GM23338 (cell line): ENCODE measurements around the gene ENTPD8. TPM values are rescaled to one million over a fixed set of nuclear protein-coding genes. Genes with fewer than 3 reads are reported as not detected.

ENCODE experiments used
- ATAC-seq: fragments of 200-7000 bp; cut with Tn5 transposase; 3 replicates; pipeline ENCODE4 v1.9.1; 2020
- DNase-seq: peaks from one replicate; pipeline ENCODE4 v3.0.0-alpha.2; 2015; ENCODE audit warnings: low spot score
- H2AFZ ChIP-seq: fragments of 200-600 bp; sonication (generic); 2 replicates; pipeline ENCODE4 v1.8.0; 2016; ENCODE audit warnings: antibody characterized with exemption, mild to moderate bottlenecking, moderate library complexity
- H3F3A ChIP-seq: fragments of 200-600 bp; sonication (generic); replicated peaks from 2 replicates; pipeline ENCODE4 v1.8.0; 2017; ENCODE audit warnings: antibody characterized with exemption, mixed run types, low read depth
- H3K27ac ChIP-seq: fragments of 200-600 bp; sonication (generic); 2 replicates; pipeline ENCODE4 v1.6.1; 2016; ENCODE audit warnings: low read depth
- H3K27me3 ChIP-seq: fragments of 200-600 bp; sonication (generic); 2 replicates; pipeline ENCODE4 v1.8.0; 2016; ENCODE audit warnings: mild to moderate bottlenecking, mixed run types, moderate library complexity; ENCODE audit not compliant: insufficient read depth
- H3K36me3 ChIP-seq: fragments of 200-600 bp; sonication (generic); 2 replicates; pipeline ENCODE4 v1.8.0; 2016; ENCODE audit warnings: mild to moderate bottlenecking; ENCODE audit not compliant: insufficient read depth
- H3K4me1 ChIP-seq: fragments of 200-600 bp; sonication (generic); 2 replicates; pipeline ENCODE4 v1.8.0; 2016; ENCODE audit warnings: mild to moderate bottlenecking, moderate library complexity; ENCODE audit not compliant: insufficient read depth
- H3K4me2 ChIP-seq: fragments of 200-600 bp; sonication (generic); 2 replicates; pipeline ENCODE4 v1.7.1; 2017; ENCODE audit warnings: mixed run types
- H3K4me3 ChIP-seq: fragments of 200-600 bp; sonication (generic); 2 replicates; pipeline ENCODE4 v1.6.1; 2016; ENCODE audit warnings: mixed run types
- H3K79me2 ChIP-seq: fragments of 200-600 bp; sonication (generic); replicated peaks from 2 replicates; pipeline ENCODE4 v1.8.0; 2017; ENCODE audit warnings: mild to moderate bottlenecking; ENCODE audit not compliant: insufficient read depth
- H3K9me2 ChIP-seq: fragments of 200-600 bp; sonication (generic); 2 replicates; pipeline ENCODE4 v1.8.0; 2017; ENCODE audit not compliant: insufficient read depth
- H4K20me1 ChIP-seq: fragments of 200-600 bp; sonication (generic); replicated peaks from 2 replicates; pipeline ENCODE4 v1.8.0; 2017; ENCODE audit warnings: mild to moderate bottlenecking; ENCODE audit not compliant: insufficient read depth
- H3K27ac Mint-ChIP-seq: 2 replicates; pipeline ENCODE4 v1.8.0; 2020; ENCODE audit warnings: inconsistent platforms, mild to moderate bottlenecking, moderate library complexity, mixed read lengths
- H3K27me3 Mint-ChIP-seq: 3 replicates; pipeline ENCODE4 v1.8.0; 2022; ENCODE audit warnings: low read depth, mild to moderate bottlenecking, moderate library complexity, mixed read lengths, inconsistent platforms; ENCODE audit not compliant: insufficient read depth, poor library complexity
- H3K36me3 Mint-ChIP-seq: 3 replicates; pipeline ENCODE4 v1.8.0; 2021; ENCODE audit warnings: low read depth, mild to moderate bottlenecking, inconsistent platforms, moderate library complexity, mixed read lengths
- H3K4me1 Mint-ChIP-seq: 3 replicates; pipeline ENCODE4 v1.8.0; 2020; ENCODE audit warnings: mild to moderate bottlenecking, inconsistent platforms, mixed read lengths
- H3K4me3 Mint-ChIP-seq: 3 replicates; pipeline ENCODE4 v1.8.0; 2021; ENCODE audit warnings: moderate library complexity, mild to moderate bottlenecking, inconsistent platforms, mixed read lengths
- H3K9me3 Mint-ChIP-seq: 3 replicates; pipeline ENCODE4 v1.8.0; 2020; ENCODE audit warnings: moderate library complexity, mild to moderate bottlenecking, inconsistent platforms, mixed read lengths
- CREB1 ChIP-seq: fragments of 250-450 bp; sonication (Bioruptor Pico); IDR thresholded peaks from 2 replicates; pipeline ENCODE4 v1.5.0; 2020; ENCODE audit warnings: low read depth, mild to moderate bottlenecking, moderate library complexity
- EZH2phosphoT487 ChIP-seq: fragments of 200-600 bp; sonication (generic); IDR thresholded peaks from one replicate; pipeline ENCODE4 v1.8.1; 2018; ENCODE audit warnings: antibody characterized with exemption; ENCODE audit not compliant: unreplicated experiment
- JUNB ChIP-seq: IDR thresholded peaks from one replicate; pipeline ENCODE4 v1.6.1; 2016; ENCODE audit warnings: antibody characterized with exemption; ENCODE audit not compliant: unreplicated experiment
- POLR2AphosphoS5 ChIP-seq: IDR thresholded peaks from 2 replicates; pipeline ENCODE4 v1.6.1; 2016; ENCODE audit warnings: antibody characterized with exemption, low read depth
- polyA plus RNA-seq: library from polyadenylated mRNA; unstranded; fragments of >200 nt; fragmentation: Nextera tagmentation; extraction: Ambion mirVana; gene quantifications from 2 replicates; pipeline ENCODE4 v1.2.1, GENCODE V29; 2016
- total RNA-seq: library from RNA; depleted of rRNA; stranded (reverse); fragments of >200 nt; shearing (Covaris generic); gene quantifications from 2 replicates; pipeline ENCODE4 v1.2.3, GENCODE V29; 2014
- TF ChIP-seq, protein P1 (sequence below), 2 experiments: fragments of 200-600 bp in 1 of 2; sonication (generic) in 1 of 2; conservative IDR thresholded peaks; 2 replicates each; pipeline versions ENCODE4 v1.5.1 to v1.6.1; 2016 to 2017; ENCODE audit warnings: antibody characterized with exemption in 2 of 2, low read depth in 2 of 2, mild to moderate bottlenecking in 2 of 2, moderate library complexity in 1 of 2
- TF ChIP-seq, protein P2 (sequence below): IDR thresholded peaks from one replicate; pipeline ENCODE4 v1.6.1; 2018; ENCODE audit warnings: antibody characterized with exemption; ENCODE audit not compliant: unreplicated experiment

ENTPD8 gene
- total and polyA plus RNA-seq, 2 experiments from 2014 or later: 0.42 to 0.89 TPM

DNA sequence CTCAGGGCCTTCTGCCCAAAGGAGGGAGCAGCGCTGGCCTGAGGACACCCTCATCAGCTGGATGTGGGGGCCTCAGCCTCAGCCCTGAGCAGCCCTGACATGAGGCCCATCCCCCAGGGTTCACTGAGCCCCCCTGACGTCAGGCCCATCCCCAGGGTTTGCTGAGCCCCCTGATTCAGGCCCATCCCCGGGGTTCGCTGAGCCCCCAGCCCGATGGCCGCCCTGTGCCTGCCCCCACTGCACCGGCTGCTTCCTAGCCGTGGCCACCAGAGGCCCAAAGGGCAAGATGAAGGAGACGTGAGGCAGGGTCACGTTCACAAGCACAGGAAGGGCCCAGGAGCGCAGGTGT lies 37.4 kb upstream of the ENTPD8 start:
- no peak overlapping the region for H3K4me3 Mint-ChIP-seq
- H3K79me2 ChIP-seq: no peaks in the 10 kb centered on the region
- peaks cover 6% of the 10 kb centered on the region; the same call in 1 of the 3 replicates for H3K36me3 Mint-ChIP-seq
- no peak overlapping the region for H3K4me3 ChIP-seq
- TF ChIP-seq, protein P1, sequence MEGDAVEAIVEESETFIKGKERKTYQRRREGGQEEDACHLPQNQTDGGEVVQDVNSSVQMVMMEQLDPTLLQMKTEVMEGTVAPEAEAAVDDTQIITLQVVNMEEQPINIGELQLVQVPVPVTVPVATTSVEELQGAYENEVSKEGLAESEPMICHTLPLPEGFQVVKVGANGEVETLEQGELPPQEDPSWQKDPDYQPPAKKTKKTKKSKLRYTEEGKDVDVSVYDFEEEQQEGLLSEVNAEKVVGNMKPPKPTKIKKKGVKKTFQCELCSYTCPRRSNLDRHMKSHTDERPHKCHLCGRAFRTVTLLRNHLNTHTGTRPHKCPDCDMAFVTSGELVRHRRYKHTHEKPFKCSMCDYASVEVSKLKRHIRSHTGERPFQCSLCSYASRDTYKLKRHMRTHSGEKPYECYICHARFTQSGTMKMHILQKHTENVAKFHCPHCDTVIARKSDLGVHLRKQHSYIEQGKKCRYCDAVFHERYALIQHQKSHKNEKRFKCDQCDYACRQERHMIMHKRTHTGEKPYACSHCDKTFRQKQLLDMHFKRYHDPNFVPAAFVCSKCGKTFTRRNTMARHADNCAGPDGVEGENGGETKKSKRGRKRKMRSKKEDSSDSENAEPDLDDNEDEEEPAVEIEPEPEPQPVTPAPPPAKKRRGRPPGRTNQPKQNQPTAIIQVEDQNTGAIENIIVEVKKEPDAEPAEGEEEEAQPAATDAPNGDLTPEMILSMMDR (conservative IDR thresholded peaks at IDR 0.05; ENCODE audit: low read depth in 2 of 2): no peak
- TF ChIP-seq JUNB (no peak), POLR2AphosphoS5 (no peak), EZH2phosphoT487 (no peak), CREB1 (CRISPR knock-in tag) (no peak)
- TF ChIP-seq, protein P2, sequence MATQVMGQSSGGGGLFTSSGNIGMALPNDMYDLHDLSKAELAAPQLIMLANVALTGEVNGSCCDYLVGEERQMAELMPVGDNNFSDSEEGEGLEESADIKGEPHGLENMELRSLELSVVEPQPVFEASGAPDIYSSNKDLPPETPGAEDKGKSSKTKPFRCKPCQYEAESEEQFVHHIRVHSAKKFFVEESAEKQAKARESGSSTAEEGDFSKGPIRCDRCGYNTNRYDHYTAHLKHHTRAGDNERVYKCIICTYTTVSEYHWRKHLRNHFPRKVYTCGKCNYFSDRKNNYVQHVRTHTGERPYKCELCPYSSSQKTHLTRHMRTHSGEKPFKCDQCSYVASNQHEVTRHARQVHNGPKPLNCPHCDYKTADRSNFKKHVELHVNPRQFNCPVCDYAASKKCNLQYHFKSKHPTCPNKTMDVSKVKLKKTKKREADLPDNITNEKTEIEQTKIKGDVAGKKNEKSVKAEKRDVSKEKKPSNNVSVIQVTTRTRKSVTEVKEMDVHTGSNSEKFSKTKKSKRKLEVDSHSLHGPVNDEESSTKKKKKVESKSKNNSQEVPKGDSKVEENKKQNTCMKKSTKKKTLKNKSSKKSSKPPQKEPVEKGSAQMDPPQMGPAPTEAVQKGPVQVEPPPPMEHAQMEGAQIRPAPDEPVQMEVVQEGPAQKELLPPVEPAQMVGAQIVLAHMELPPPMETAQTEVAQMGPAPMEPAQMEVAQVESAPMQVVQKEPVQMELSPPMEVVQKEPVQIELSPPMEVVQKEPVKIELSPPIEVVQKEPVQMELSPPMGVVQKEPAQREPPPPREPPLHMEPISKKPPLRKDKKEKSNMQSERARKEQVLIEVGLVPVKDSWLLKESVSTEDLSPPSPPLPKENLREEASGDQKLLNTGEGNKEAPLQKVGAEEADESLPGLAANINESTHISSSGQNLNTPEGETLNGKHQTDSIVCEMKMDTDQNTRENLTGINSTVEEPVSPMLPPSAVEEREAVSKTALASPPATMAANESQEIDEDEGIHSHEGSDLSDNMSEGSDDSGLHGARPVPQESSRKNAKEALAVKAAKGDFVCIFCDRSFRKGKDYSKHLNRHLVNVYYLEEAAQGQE: no peak
- H3F3A ChIP-seq: no peaks in the 10 kb centered on the region
- no peaks in the 10 kb centered on the region for H4K20me1 ChIP-seq
- no peak overlapping the region for H3K27ac Mint-ChIP-seq
- no peaks in the 10 kb centered on the region; the same call in 1 of the 2 replicates for H3K36me3 ChIP-seq
- no peaks in the 10 kb centered on the region for H3K27me3 ChIP-seq
- peaks cover 15% of the 10 kb centered on the region for H3K9me3 Mint-ChIP-seq
- DNase-seq: no peak
- H2AFZ ChIP-seq: no peak overlapping the region; the same call in 1 of the 2 replicates
- peak; percentile 42 for ATAC-seq
- H3K4me2 ChIP-seq: no peak overlapping the region
- no peak overlapping the region for H3K27ac ChIP-seq
- no peaks in the 10 kb centered on the region for H3K4me1 ChIP-seq
- no peaks in the 10 kb centered on the region for H3K9me2 ChIP-seq
- H3K4me1 Mint-ChIP-seq: peaks cover 5% of the 10 kb centered on the region; the same call in 2 of the 3 replicates
- H3K27me3 Mint-ChIP-seq: peaks cover 3% of the 10 kb centered on the region

- Histone ChIP-seq H3K9me2 (no peaks in the 10 kb centered on the region), H3F3A (no peaks in the 10 kb centered on the region), H3K79me2 (no peaks in the 10 kb centered on the region), H3K27ac (no peak overlapping the region), H3K36me3 (no peaks in the 10 kb centered on the region; the same call in 1 of the 2 replicates), H3K4me1 (no peaks in the 10 kb centered on the region), H3K27me3 (no peaks in the 10 kb centered on the region), H3K4me3 (no peak overlapping the region), H2AFZ (no peak overlapping the region; the same call in 1 of the 2 replicates), H3K4me2 (no peak overlapping the region), H4K20me1 (no peaks in the 10 kb centered on the region)
- Mint-ChIP-seq H3K4me1 (peaks cover 5% of the 10 kb centered on the region; the same call in 2 of the 3 replicates), H3K27ac (no peak overlapping the region), H3K9me3 (peaks cover 21% of the 10 kb centered on the region), H3K4me3 (no peak overlapping the region), H3K27me3 (peaks cover 3% of the 10 kb centered on the region), H3K36me3 (peaks cover 8% of the 10 kb centered on the region; the same call in 1 of the 3 replicates)
- ATAC-seq (no peak), DNase-seq (no peak)
- TF ChIP-seq EZH2phosphoT487 (no peak), POLR2AphosphoS5 (no peak)
- TF ChIP-seq, protein P2: no peak
These were observed 36.8 kb upstream of the ENTPD8 start for GRCh38 chr9:137477778-137478612.
